Activated naive CD8-positive, alpha-beta T cell (primary cell): Measurements from ENCODE around the gene ADAMTS17.

Experiments
- H3K27ac Mint-ChIP-seq: one replicate; pipeline ENCODE4 v1.8.0; 2021; ENCODE audit warnings: mixed read lengths
- H3K27me3 Mint-ChIP-seq: one replicate; pipeline ENCODE4 v1.8.0; 2021; ENCODE audit warnings: mixed read lengths
- H3K36me3 Mint-ChIP-seq: one replicate; pipeline ENCODE4 v1.8.0; 2021; ENCODE audit warnings: mixed read lengths
- H3K4me1 Mint-ChIP-seq: one replicate; pipeline ENCODE4 v1.8.0; 2021; ENCODE audit warnings: low read depth, mixed read lengths
- H3K4me3 Mint-ChIP-seq: one replicate; pipeline ENCODE4 v1.8.0; 2021; ENCODE audit warnings: mild to moderate bottlenecking, mixed read lengths
- H3K9me3 Mint-ChIP-seq: one replicate; pipeline ENCODE4 v1.8.0; 2021; ENCODE audit warnings: low read depth, mixed read lengths

The ADAMTS17 gene, protein sequence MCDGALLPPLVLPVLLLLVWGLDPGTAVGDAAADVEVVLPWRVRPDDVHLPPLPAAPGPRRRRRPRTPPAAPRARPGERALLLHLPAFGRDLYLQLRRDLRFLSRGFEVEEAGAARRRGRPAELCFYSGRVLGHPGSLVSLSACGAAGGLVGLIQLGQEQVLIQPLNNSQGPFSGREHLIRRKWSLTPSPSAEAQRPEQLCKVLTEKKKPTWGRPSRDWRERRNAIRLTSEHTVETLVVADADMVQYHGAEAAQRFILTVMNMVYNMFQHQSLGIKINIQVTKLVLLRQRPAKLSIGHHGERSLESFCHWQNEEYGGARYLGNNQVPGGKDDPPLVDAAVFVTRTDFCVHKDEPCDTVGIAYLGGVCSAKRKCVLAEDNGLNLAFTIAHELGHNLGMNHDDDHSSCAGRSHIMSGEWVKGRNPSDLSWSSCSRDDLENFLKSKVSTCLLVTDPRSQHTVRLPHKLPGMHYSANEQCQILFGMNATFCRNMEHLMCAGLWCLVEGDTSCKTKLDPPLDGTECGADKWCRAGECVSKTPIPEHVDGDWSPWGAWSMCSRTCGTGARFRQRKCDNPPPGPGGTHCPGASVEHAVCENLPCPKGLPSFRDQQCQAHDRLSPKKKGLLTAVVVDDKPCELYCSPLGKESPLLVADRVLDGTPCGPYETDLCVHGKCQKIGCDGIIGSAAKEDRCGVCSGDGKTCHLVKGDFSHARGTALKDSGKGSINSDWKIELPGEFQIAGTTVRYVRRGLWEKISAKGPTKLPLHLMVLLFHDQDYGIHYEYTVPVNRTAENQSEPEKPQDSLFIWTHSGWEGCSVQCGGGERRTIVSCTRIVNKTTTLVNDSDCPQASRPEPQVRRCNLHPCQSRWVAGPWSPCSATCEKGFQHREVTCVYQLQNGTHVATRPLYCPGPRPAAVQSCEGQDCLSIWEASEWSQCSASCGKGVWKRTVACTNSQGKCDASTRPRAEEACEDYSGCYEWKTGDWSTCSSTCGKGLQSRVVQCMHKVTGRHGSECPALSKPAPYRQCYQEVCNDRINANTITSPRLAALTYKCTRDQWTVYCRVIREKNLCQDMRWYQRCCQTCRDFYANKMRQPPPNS

DNA sequence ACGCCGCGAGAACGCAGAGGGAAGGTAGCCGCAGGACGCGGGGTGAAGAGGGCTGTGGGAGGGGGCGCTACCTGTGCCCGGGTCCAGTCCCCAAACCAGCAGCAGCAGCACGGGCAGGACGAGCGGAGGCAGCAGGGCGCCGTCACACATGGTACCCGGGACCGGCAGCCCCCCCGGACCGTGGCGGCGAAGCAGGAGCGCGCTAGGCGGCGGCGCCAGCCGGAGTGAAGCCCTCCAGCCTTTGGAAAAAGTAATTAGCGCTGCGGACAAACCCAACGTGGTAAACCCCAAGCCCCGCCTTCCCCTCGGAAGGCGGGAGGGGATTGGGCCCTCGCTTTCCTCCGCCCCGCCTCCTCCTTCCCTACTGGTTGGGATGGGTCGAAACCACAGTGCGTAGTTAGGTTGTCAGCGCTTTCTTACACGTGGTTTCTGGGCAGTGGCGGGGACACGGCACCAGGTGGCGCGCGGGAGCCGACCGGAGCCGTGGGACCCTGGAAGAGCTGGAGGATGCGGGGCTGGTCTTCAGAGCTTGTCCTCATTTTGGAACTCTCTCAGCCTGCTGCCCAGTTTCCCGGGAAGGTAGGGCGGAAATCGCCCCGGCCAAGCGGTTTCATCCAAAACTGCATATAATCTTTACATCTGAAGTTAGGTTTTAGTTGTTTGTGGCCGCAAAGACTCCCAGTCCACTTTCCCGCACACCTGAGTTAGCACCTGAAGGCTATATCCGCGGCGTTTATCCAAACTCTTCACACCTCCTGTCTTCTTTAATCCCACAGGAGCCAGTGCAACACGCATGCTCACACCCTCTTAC is at the start of gene ADAMTS17:
Gene ADAMTS17 (minus strand): TSS at position 226 of the 811 bp plus-strand sequence. CDS start 76 bp downstream, at position 150.
- Mint-ChIP-seq H3K27ac (no peak within 1 kb of the TSS), H3K9me3 (no peaks in the 10 kb centered on the region), H3K4me3 (peak within 1 kb of the TSS; percentile 67), H3K4me1 (peaks cover 21% of the 10 kb centered on the region), H3K36me3 (peaks cover 2% of the 10 kb centered on the region), H3K27me3 (no peaks in the 10 kb centered on the region)

DNA sequence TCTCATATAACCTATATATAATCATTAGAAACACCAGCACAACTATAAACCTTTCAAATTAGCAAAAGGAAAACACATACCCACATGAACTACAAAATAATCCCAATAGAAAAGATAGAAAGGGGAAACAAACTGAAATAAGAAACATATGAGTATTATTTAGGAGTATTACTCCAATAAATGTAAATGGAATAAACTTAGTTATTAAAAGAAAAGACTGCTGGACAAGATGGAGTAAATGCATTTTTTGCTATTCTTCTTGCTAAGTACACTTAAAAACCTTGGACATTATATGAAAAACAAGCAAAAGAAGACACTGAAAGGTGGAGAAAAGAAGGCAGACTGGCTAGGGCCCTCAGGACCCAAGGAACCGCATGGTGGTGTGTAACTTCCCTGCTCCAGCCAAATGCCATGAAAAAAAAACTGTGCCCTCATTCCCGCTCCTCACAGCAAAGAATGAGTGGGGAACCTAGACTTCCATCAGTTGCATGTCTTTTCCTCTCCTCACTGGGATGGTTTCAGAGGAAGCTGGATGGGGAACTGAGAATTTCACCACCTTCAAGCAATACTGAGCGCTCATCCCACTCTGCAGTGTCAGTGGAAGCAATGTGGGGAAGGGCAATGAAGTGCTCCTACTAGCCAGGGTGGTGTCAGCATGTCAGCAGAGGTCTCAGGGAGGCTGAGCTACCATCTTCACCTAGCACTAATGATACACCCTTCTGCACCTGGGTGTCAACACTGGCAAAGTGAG is 43.7 kb upstream of the ADAMTS17 start:
- no peak overlapping the region for H3K27ac Mint-ChIP-seq
- peaks cover 11% of the 10 kb centered on the region for H3K36me3 Mint-ChIP-seq
- peaks cover 15% of the 10 kb centered on the region for H3K9me3 Mint-ChIP-seq
- no peaks in the 10 kb centered on the region for H3K4me1 Mint-ChIP-seq
- no peaks in the 10 kb centered on the region for H3K27me3 Mint-ChIP-seq
- H3K4me3 Mint-ChIP-seq = no peak overlapping the region

DNA sequence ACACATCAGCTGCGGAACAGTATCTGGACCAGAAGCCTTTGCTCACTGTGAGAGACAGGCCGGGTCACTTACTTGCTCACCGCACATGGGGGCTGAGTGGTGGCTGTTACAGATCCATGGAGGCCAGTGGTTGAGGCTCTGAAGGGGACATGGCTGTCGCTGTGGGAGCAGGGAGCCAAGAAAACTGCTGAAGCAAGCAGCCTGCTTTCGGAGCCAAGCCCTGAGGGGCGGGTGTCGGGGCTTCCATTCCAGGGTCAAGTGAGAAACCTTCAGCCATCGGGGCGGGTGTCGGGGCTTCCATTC is 42.3 kb upstream of the ADAMTS17 start:
- peaks cover 11% of the 10 kb centered on the region for H3K36me3 Mint-ChIP-seq
- no peak overlapping the region for H3K27ac Mint-ChIP-seq
- no peaks in the 10 kb centered on the region for H3K4me1 Mint-ChIP-seq
- H3K27me3 Mint-ChIP-seq = no peaks in the 10 kb centered on the region
- no peak overlapping the region for H3K4me3 Mint-ChIP-seq
- H3K9me3 Mint-ChIP-seq = peaks cover 15% of the 10 kb centered on the region

DNA sequence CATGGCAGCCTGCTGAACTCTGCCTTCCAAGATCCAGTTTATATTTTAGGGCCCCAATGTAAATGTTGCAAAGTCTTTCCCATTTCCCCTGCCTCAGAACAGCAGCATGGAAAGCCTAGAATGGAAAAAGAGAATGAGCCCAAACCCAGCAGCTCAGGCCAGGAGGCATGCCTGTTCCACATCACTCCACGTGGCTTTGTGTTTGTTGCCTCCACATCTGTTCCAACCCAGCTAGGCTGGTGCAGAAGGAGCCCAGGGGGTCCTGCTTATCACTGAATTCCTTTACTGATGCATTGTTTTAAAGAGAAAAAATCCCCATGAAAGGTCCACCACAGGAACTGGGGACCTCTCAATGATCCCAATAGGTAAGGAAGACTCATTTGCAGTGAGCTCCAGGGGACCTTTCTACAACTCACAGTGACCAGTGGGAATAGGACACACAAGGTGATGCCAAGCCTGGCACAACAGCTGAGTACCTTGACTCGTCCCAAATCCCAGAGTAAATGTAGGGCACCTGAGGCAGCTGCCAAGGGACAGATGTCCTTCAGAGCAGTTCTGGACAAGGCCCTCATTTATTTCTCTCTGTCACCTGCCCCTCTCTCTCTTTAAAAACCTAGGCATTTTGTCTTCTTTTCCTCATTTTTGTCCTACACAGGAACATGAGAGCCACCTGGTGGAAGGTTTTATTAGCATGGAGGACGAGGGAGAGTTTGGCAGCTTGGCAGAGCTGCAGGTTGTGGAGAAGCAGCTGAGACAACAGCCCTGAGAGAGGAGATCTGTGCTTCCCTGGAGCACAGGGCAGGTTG is 41.7 kb upstream of the ADAMTS17 start:
- peaks cover 12% of the 10 kb centered on the region for H3K9me3 Mint-ChIP-seq
- H3K4me3 Mint-ChIP-seq = no peak overlapping the region
- H3K4me1 Mint-ChIP-seq = no peaks in the 10 kb centered on the region
- peaks cover 11% of the 10 kb centered on the region for H3K36me3 Mint-ChIP-seq
- H3K27me3 Mint-ChIP-seq = no peaks in the 10 kb centered on the region
- H3K27ac Mint-ChIP-seq = no peak overlapping the region

DNA sequence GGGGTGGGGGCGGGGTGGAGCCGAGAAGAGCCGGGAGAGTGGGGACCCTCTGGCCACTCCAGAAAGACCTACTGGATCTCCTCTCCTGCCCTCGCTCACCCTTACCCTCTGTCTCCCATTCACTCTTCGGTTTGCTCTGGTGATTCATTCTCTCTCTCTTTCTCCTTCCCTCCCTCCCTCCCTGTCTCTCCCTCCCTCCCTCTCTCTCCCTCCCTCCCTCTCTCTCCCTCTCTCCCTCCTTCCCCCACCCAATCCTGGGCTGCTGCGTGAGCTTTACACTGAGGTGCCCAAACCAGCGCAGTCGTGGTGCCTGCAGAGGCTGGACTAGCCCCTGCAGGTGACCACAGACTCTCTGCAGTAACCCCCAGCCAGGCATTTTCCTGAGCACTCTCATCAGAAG is 32.2 kb upstream of the ADAMTS17 start:
- H3K27me3 Mint-ChIP-seq = peaks cover 34% of the 10 kb centered on the region

DNA sequence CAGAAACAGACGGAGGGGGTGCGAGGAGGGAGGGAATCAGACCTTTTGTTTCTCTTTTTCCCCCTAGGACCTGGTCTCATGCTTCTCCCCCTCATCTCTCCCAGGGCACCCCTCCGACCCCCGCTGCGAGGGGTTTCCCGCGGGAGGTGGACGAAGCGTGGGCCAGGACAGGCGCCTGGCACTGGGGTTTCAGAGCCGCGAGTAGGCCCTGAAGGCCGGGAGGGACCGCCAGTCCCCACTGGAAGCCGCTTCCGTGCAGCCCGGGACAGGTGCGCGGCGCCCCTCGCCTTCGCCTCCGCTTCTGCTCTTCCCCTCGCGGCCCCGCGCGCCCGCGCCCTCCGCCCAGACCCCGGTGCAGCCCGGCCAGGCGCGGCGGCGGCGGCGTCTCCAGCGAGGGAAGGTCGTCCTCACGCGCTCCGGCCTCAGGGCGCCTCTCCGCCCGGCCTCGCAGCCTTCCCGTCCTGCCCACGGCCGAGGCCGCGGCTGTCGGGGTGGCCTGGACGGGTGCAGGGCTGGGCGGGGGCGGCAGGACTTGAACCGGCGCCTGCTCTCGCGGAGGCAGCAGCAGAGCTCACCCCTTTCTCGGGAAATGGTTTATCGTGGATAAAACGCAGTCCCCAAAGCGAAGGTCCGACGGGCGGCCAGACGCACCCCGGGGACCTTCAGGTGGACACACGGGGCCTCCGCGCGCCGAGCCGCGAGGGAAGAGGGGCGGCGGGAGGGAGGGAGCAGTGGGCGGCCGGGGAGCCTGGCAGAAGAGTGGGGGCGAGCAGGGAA is 31.5 kb upstream of the ADAMTS17 start:
- H3K27me3 Mint-ChIP-seq = peaks cover 34% of the 10 kb centered on the region
- H3K36me3 Mint-ChIP-seq = peaks cover 13% of the 10 kb centered on the region
- H3K9me3 Mint-ChIP-seq = peaks cover 19% of the 10 kb centered on the region
- H3K4me1 Mint-ChIP-seq = peaks cover 11% of the 10 kb centered on the region
- peak overlapping the region; percentile 44 for H3K4me3 Mint-ChIP-seq
- no peak overlapping the region for H3K27ac Mint-ChIP-seq

More for the DNA sequence above, 32.2 kb upstream of the ADAMTS17 start:
- peak overlapping the region; percentile 65 for H3K4me3 Mint-ChIP-seq
- peaks cover 13% of the 10 kb centered on the region for H3K36me3 Mint-ChIP-seq
- H3K9me3 Mint-ChIP-seq = peaks cover 19% of the 10 kb centered on the region
- H3K4me1 Mint-ChIP-seq = peaks cover 11% of the 10 kb centered on the region
- no peak overlapping the region for H3K27ac Mint-ChIP-seq

DNA sequence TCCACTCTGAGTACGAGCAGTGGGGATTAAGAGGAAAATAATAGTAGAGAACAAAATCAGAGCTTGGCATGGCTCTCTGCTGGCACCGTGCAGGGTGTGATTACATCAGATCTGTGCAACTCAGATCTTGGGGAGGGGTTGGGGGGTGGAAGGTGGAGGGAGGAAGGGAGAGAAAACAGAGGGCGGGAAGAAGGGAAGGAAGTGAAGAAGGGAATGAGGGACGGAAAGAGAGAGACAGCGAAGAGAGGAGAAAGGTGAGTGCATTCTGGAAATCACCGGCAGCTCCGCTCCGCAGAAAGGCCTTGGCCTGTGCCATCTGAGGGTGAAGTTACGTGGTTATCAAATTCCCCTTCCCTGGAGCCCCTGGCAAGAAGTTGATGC is 31.0 kb upstream of the ADAMTS17 start:
- Mint-ChIP-seq H3K36me3 (peaks cover 13% of the 10 kb centered on the region), H3K9me3 (peaks cover 19% of the 10 kb centered on the region), H3K4me1 (peaks cover 11% of the 10 kb centered on the region), H3K27me3 (peaks cover 34% of the 10 kb centered on the region), H3K27ac (no peak overlapping the region), H3K4me3 (peak overlapping the region; percentile 44)

DNA sequence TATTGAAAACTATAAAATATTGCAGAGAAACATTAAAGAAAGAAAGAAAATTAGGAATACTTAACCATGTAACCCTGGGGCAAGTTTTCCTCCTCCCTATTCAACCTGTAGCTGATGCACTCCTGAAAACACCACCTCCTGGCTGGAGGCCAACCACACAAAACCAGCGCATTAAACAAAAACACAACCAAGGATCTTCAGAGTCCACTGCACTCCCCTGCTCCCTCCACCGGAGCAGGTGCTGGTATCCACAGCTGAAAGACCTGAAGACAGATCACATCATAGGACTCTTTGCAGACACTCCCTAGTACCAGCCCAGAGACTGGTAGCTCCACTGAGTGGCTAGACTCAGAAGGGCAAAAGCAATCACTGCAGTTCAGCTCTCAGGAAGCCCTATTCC is 13.6 kb upstream of the ADAMTS17 start:
- H3K4me1 Mint-ChIP-seq = peaks cover 4% of the 10 kb centered on the region
- H3K36me3 Mint-ChIP-seq = no peaks in the 10 kb centered on the region
- no peak overlapping the region for H3K27ac Mint-ChIP-seq
- H3K4me3 Mint-ChIP-seq = no peak overlapping the region
- H3K27me3 Mint-ChIP-seq = peaks cover 27% of the 10 kb centered on the region
- no peaks in the 10 kb centered on the region for H3K9me3 Mint-ChIP-seq

DNA sequence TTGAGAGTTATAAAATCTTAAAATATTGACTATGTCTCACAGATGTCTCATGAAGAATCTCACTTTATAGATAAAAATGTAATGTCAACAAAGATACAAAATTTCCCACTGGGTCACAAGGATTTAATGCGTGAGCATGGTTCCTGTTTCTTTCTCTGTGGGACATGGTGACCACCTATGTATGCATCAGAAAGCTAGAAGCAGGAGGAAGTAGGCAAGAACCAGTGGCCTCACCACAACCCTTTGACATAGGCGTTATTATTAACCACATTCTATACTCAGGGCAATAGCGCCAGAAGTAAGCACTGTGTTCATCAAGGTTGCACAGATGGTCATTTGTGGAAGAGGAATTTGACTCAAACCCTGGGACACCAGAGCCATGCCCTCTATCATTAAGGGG is 11.7 kb upstream of the ADAMTS17 start:
- Mint-ChIP-seq H3K4me3 (no peak overlapping the region), H3K9me3 (no peaks in the 10 kb centered on the region), H3K4me1 (peaks cover 4% of the 10 kb centered on the region), H3K36me3 (no peaks in the 10 kb centered on the region), H3K27ac (no peak overlapping the region), H3K27me3 (peaks cover 16% of the 10 kb centered on the region)

DNA sequence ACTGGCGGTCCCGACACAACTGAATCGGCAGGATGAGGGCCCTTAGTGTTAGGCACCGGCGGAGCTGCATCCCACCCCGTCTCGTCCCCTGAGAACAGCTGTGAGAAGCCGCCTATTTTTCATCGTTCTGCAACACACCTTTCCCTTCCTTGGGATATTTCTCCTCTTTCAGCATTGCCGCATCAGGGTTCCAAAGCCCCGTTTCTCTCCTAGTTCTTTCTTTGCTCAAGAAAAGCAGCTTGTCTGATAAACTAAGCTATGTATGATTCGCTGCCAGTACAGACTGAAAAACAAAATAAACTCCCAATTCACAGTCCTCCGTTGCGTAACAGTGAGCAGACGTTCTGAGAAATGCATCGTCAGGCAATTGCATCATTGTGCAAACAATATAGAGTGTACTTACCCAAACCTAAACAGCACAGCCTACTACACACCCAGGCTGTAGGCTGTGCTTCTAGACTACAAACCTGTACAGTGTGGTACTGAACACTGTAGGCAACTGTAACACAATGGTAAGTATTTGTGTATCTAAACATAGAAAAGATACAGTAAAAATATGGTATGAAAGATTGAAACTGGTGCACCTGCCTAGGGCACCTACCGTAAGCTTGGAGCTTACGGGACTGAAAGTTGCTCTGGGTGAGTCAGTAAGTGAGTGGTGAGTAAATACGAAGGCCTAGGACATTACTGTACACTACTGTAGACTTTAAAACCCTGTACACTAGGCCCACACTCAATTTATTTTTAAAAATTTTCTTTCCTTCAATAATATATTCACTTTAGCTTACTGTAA is 8.9 kb upstream of the ADAMTS17 start:
- no peaks in the 10 kb centered on the region for H3K36me3 Mint-ChIP-seq
- peak overlapping the region; percentile 93 for H3K4me3 Mint-ChIP-seq
- H3K9me3 Mint-ChIP-seq = no peaks in the 10 kb centered on the region
- peak overlapping the region; percentile 87 for H3K27ac Mint-ChIP-seq
- H3K27me3 Mint-ChIP-seq = peaks cover 11% of the 10 kb centered on the region
- H3K4me1 Mint-ChIP-seq = peaks cover 4% of the 10 kb centered on the region

DNA sequence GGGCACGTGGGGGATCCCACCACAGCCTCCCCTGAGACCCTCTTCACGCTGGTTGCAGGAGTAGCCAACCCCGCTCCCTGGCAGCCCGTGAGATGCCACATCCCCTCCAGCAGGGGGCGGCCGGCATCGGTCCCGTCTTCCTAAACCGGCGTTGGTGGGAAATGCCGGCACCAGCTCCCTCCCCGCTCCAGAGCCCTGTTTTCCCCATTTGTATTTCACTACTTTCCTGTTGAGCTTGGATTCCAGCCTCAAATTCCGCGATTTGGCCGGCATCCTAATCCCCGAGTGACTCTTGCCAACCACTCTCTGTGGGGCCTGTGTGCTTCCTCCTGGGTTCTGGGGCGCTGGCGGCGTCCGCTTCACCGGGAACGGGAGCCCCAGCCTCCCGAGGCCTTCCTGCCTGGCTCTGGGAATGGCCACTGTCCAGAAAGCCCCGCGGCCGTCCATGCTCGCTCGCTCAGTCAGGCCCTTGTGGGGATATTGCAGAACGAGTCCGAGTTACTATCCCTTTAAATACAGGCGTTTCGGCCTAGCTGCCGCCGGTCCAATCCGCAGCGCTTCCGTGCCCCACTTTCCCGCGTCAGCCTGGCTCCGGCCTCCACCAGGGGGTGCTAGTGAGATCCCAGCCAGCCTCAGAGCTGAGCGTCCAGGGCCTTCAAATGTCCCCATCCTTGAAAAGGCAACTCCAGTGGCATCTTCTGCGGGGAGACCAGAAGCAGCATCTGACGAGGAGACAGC is 8.1 kb upstream of the ADAMTS17 start:
- H3K36me3 Mint-ChIP-seq = no peaks in the 10 kb centered on the region
- H3K4me1 Mint-ChIP-seq = peaks cover 4% of the 10 kb centered on the region
- H3K27ac Mint-ChIP-seq = peak overlapping the region; percentile 87
- H3K27me3 Mint-ChIP-seq = peaks cover 9% of the 10 kb centered on the region
- H3K9me3 Mint-ChIP-seq = no peaks in the 10 kb centered on the region
- peak overlapping the region; percentile 93 for H3K4me3 Mint-ChIP-seq

DNA sequence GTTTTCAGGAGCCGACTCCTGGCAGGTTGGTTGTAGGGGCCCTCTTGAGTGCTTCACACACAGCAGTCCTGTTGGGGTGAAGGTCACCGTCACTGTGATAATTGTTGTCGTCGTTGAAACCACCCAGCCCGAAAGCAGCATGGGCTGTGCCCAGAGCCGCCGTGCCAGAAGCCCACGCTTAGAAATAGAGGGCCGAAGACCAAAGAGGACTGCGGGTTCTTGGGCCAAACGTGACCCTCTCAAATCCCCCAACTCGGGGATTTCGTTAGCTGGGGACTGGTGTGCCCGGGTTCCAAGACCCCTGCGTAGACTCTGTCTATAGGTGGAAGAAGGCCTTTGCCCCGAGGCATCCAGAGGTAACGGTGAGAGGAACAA is 7.5 kb upstream of the ADAMTS17 start:
- Mint-ChIP-seq H3K4me1 (peaks cover 4% of the 10 kb centered on the region), H3K27ac (no peak overlapping the region), H3K9me3 (no peaks in the 10 kb centered on the region), H3K27me3 (peaks cover 8% of the 10 kb centered on the region), H3K4me3 (peak overlapping the region; percentile 46), H3K36me3 (no peaks in the 10 kb centered on the region)
